K562 (cell line): Measurements from ENCODE around the gene ALDH1A3. TPM values are rescaled to one million over a fixed set of nuclear protein-coding genes. Genes with fewer than 3 reads are reported as not detected.

ENCODE experiments used
- ATAC-seq: fragments of 200-7000 bp; cut with Tn5 transposase; 3 replicates; pipeline ENCODE4 v1.9.1; 2020; ENCODE audit warnings: moderate library complexity
- BruUV-seq: library from RNA; stranded (reverse); fragments of 400-500 nt; replicated peaks from 2 replicates; lab custom pipeline; 2021; lab: Mats Ljungman, UMichigan
- CTCF ChIA-PET: fragments of 300-600 bp; formaldehyde crosslinking; extraction: SDS; loops from one replicate; lab custom pipeline; 2021; ENCODE audit warnings: low intra/inter-chr PET ratio; lab: Yijun Ruan, JAX
- POLR2A ChIA-PET: fragments of 300-600, 350-650 bp; sonication (Branson Sonifier 250); formaldehyde crosslinking; extraction: SDS; loops from one replicate; lab custom pipeline; 2021; ENCODE audit warnings: antibody characterized with exemption, inconsistent platforms; lab: Yijun Ruan, JAX
- DNase-seq, 4 experiments: peaks; one replicate each; pipeline versions ENCODE4 v3.0.0 to v3.0.0-alpha.2; 2011 to 2018; ENCODE audit warnings: low spot score in 3 of 4, mixed read lengths in 3 of 4; ENCODE audit errors: extremely low read depth in 1 of 4
- FAIRE-seq: peaks from 2 replicates; lab custom pipeline; 2011; peaks lifted over from hg19 to GRCh38; lab: Jason Lieb, UNC
- H2AFZ ChIP-seq: 2 replicates; pipeline ENCODE4 v1.6.0; 2011; ENCODE audit warnings: low read depth, low read length, control low read depth, inconsistent platforms
- H3K27ac ChIP-seq: fragments of 200-600 bp; 3 replicates; pipeline ENCODE4 v1.8.0; 2011; ENCODE audit warnings: low read depth, mild to moderate bottlenecking, control low read depth, inconsistent platforms, low read length, moderate library complexity, mixed read lengths; ENCODE audit errors: extremely low read depth
- H3K27me3 ChIP-seq, 2 experiments: fragments of 300-600 bp in 1 of 2; 2 replicates in 1 of 2; 3 replicates in 1 of 2; pipeline versions ENCODE4 v1.6.0 to v1.8.0; 2011; ENCODE audit warnings: inconsistent platforms in 2 of 2, low read length in 2 of 2, mild to moderate bottlenecking in 1 of 2, mixed read lengths in 1 of 2, moderate library complexity in 1 of 2; ENCODE audit not compliant: control insufficient read depth in 2 of 2, insufficient read depth in 2 of 2
- H3K36me3 ChIP-seq: fragments of 300-600 bp; 3 replicates; pipeline ENCODE4 v1.8.0; 2011; ENCODE audit warnings: mild to moderate bottlenecking, low read length, inconsistent platforms; ENCODE audit not compliant: control insufficient read depth, insufficient read depth
- H3K4me1 ChIP-seq, 2 experiments: fragments of 200-600 bp in 1 of 2; replicated peaks in 1 of 2; 2 replicates in 1 of 2; 3 replicates in 1 of 2; pipeline versions ENCODE4 v1.5.1 to v1.8.0; 2011; ENCODE audit warnings: inconsistent platforms in 2 of 2, low read length in 2 of 2, mild to moderate bottlenecking in 1 of 2, mixed read lengths in 1 of 2, moderate library complexity in 1 of 2; ENCODE audit not compliant: control insufficient read depth in 2 of 2, insufficient read depth in 2 of 2
- H3K4me2 ChIP-seq: 2 replicates; pipeline ENCODE4 v1.6.1; 2011; ENCODE audit warnings: low read length, control low read depth, inconsistent platforms, mixed read lengths; ENCODE audit not compliant: insufficient read depth
- H3K4me3 ChIP-seq: fragments of 200-600 bp; sonication (generic), shearing (Covaris generic); 2 replicates; pipeline ENCODE4 v1.5.1; 2016; ENCODE audit warnings: control low read depth, inconsistent platforms
- H3K79me2 ChIP-seq: fragments of 200-600 bp; 3 replicates; pipeline ENCODE4 v1.8.0; 2011; ENCODE audit warnings: low read length, inconsistent platforms; ENCODE audit not compliant: control insufficient read depth, insufficient read depth
- H3K9ac ChIP-seq, 2 experiments: 2 replicates each; pipeline versions ENCODE4 v1.6.0 to v1.6.1; 2011; ENCODE audit warnings: low read depth in 2 of 2, low read length in 2 of 2, control low read depth in 1 of 2, inconsistent platforms in 1 of 2, mild to moderate bottlenecking in 1 of 2, mixed read lengths in 1 of 2; ENCODE audit not compliant: insufficient read depth in 1 of 2
- H3K9me1 ChIP-seq: one replicate; pipeline ENCODE4 v1.6.0; 2011; ENCODE audit warnings: inconsistent platforms, mild to moderate bottlenecking, low read length, moderate library complexity; ENCODE audit not compliant: control insufficient read depth, insufficient read depth
- H3K9me3 ChIP-seq: replicated peaks from 2 replicates; pipeline ENCODE4 v1.5.1; 2011; ENCODE audit warnings: low read depth, low read length, inconsistent platforms; ENCODE audit not compliant: control insufficient read depth, insufficient read depth
- H4K20me1 ChIP-seq: replicated peaks from 2 replicates; pipeline ENCODE4 v1.6.1; 2011; ENCODE audit warnings: low read length, inconsistent platforms, mixed read lengths; ENCODE audit not compliant: control insufficient read depth, insufficient read depth
- BACH1 ChIP-seq: fragments of 200-800 bp; sonication (Bioruptor generic); IDR thresholded peaks from 2 replicates; pipeline ENCODE4 v1.6.1; 2016; ENCODE audit warnings: missing genetic modification characterization, missing compliant biosample characterization
- CAMTA2 ChIP-seq: fragments of 250-450 bp; sonication (Bioruptor Pico); conservative IDR thresholded peaks from 2 replicates; pipeline ENCODE4 v1.5.1; 2022
- CBFA2T3 ChIP-seq: fragments of 450-650 bp; IDR thresholded peaks from 2 replicates; pipeline ENCODE4 v1.6.1; 2017
- CBFB ChIP-seq: sonication (generic); formaldehyde crosslinking; IDR thresholded peaks from 2 replicates; pipeline ENCODE4 v1.4.0; 2020; ENCODE audit warnings: mild to moderate bottlenecking, missing genetic modification reagents
- CHD2 ChIP-seq: IDR thresholded peaks from 2 replicates; pipeline ENCODE4 v1.6.1; 2011; ENCODE audit warnings: low read depth, low read length
- CTCF ChIP-seq, 3 experiments: IDR thresholded peaks in 2 of 3; conservative IDR thresholded peaks in 1 of 3; 2 replicates each; pipeline ENCODE4 v1.5.1; 2011 to 2012; ENCODE audit warnings: low read length in 3 of 3, mild to moderate bottlenecking in 3 of 3, control low read depth in 2 of 3, improper control_type of control experiment in 1 of 3, inconsistent platforms in 1 of 3, low read depth in 1 of 3, mixed read lengths in 1 of 3, moderate library complexity in 1 of 3; ENCODE audit not compliant: insufficient read depth in 2 of 3
- E2F8 ChIP-seq: fragments of 450-650 bp; IDR thresholded peaks from 2 replicates; pipeline ENCODE4 v1.7.1; 2018; ENCODE audit warnings: mild to moderate bottlenecking, low read depth; ENCODE audit not compliant: partially characterized antibody
- HLTF ChIP-seq: fragments of 450-650 bp; IDR thresholded peaks from 2 replicates; pipeline ENCODE4 v1.6.1; 2016
- IFI16 ChIP-seq: fragments of 250-450 bp; sonication (Bioruptor Pico); IDR thresholded peaks from 2 replicates; pipeline ENCODE4 v2.1.2; 2022; ENCODE audit warnings: mild to moderate bottlenecking, inconsistent platforms
- KDM2B ChIP-seq: fragments of 250-450 bp; sonication (Bioruptor Pico); IDR thresholded peaks from 2 replicates; pipeline ENCODE4 v1.8.0; 2021; ENCODE audit warnings: mild to moderate bottlenecking, moderate library complexity
- NFIC ChIP-seq: fragments of 450-650 bp; IDR thresholded peaks from 2 replicates; pipeline ENCODE4 v1.6.1; 2017; ENCODE audit warnings: mild to moderate bottlenecking, inconsistent platforms
- RBM25 ChIP-seq: fragments of 200-400 bp; formaldehyde crosslinking; IDR thresholded peaks from 2 replicates; pipeline ENCODE4 v1.6.1; 2018; ENCODE audit warnings: low read length, low read depth, moderate library complexity; ENCODE audit not compliant: severe bottlenecking
- SMAD3 ChIP-seq: fragments of 450-650 bp; formaldehyde crosslinking; conservative IDR thresholded peaks from 2 replicates; pipeline ENCODE4 v1.4.0; 2020; ENCODE audit warnings: mild to moderate bottlenecking
- SMARCE1 ChIP-seq: fragments of 450-650 bp; IDR thresholded peaks from 2 replicates; pipeline ENCODE4 v1.7.1; 2016; ENCODE audit warnings: mild to moderate bottlenecking
- TEAD1 ChIP-seq, 2 experiments: fragments of 450-650 bp in 1 of 2; sonication (generic) in 1 of 2; formaldehyde crosslinking; IDR thresholded peaks; 2 replicates each; pipeline versions ENCODE4 v1.4.0 to v1.8.0; 2020 to 2022; ENCODE audit warnings: mild to moderate bottlenecking in 2 of 2, missing genetic modification reagents in 1 of 2
- ZBED1 ChIP-seq: IDR thresholded peaks from 2 replicates; pipeline ENCODE4 v1.6.1; 2014
- ZBTB8A ChIP-seq: fragments of 450-650 bp; IDR thresholded peaks from 2 replicates; pipeline ENCODE4 v1.6.1; 2018; ENCODE audit warnings: mild to moderate bottlenecking, moderate library complexity; ENCODE audit not compliant: partially characterized antibody
- ZC3H4 ChIP-seq: sonication (generic); formaldehyde crosslinking; IDR thresholded peaks from 2 replicates; pipeline ENCODE4 v1.9.0; 2021; ENCODE audit warnings: missing genetic modification reagents, borderline replicate concordance
- ZNF282 ChIP-seq: sonication (generic); formaldehyde crosslinking; IDR thresholded peaks from 2 replicates; pipeline ENCODE4 v1.8.1; 2023; ENCODE audit warnings: missing genetic modification reagents
- ZNF316 ChIP-seq: fragments of 450-650 bp; IDR thresholded peaks from 2 replicates; pipeline ENCODE4 v1.6.1; 2016
- WGBS: fragments of 100-300 bp; shearing (Covaris generic); methylation state at CpG from one replicate; pipeline ENCODE4 v1.1.6; 2016; ENCODE audit warnings: low coverage, mixed read lengths; ENCODE audit not compliant: insufficient coverage; ENCODE audit errors: missing lambda C conversion rate; 5-methylcytosine and 5-hydroxymethylcytosine counted together
- in situ Hi-C: fragments of 300-500 bp; cut with MboI; formaldehyde crosslinking; loops from 4 replicates; pipeline ENCODE4 v1.15.0; 2018; ENCODE audit warnings: inconsistent platforms, mixed read lengths
- intact Hi-C: fragments of 100-400 bp; cut with micrococcal nuclease; formaldehyde crosslinking; loops from 2 replicates; pipeline ENCODE4 v1.14.2; 2022
- polyA plus RNA-seq, 8 experiments: library from polyadenylated mRNA; depleted of rRNA in 4 of 8; stranded (reverse) in 5 of 8; unstranded in 3 of 8; fragments of >200 nt; fragmentation: Nextera tagmentation in 2 of 8; fragmentation: Illumina TruSeq in 1 of 8; extraction: Ambion mirVana in 2 of 8; extraction: Trizol in 1 of 8; gene quantifications; 2 replicates each; pipeline versions ENCODE4 v1.2.1 to v1.2.3, GENCODE V29; 2011 to 2014; ENCODE audit warnings: inconsistent platforms in 1 of 8, missing spikeins in 1 of 8
- total RNA-seq, 7 experiments: library from RNA; depleted of rRNA in 6 of 7; stranded (reverse); fragments of >200 nt in 6 of 7; fragmentation: Illumina TruSeq in 2 of 7; extraction: Trizol in 2 of 7; gene quantifications; 2 replicates each; pipeline versions ENCODE4 v1.2.1 to v1.2.3, GENCODE V29; 2011 to 2021; ENCODE audit warnings: low replicate concordance in 1 of 7

Gene ALDH1A3
- total and polyA plus RNA-seq, 9 of the 15 experiments (the other 6 are each of a cell fraction or from before 2014, with no cell fraction given): 0.38 TPM; not detected in 8

GRCh38 chr15:100866386-100867330 lies 13.0 kb upstream of the ALDH1A3 start:
- Histone ChIP-seq H3K4me3 (no peak overlapping the region), H3K4me1 (no peaks in the 10 kb centered on the region; a peak in 1 of 5 replicates), H3K9me1 (no peaks in the 10 kb centered on the region), H4K20me1 (no peaks in the 10 kb centered on the region), H3K27ac (no peak overlapping the region), H3K27me3 (peaks cover 9 to 32% of the 10 kb centered on the region in 2 experiments; a peak in 3 of 5 replicates), H2AFZ (no peak overlapping the region), H3K4me2 (no peak overlapping the region), H3K79me2 (no peaks in the 10 kb centered on the region), H3K9ac (no peak overlapping the region), H3K9me3 (no peaks in the 10 kb centered on the region), H3K36me3 (no peaks in the 10 kb centered on the region)
- DNase-seq (peak; percentile 5 to 26 (median 22)), ATAC-seq (peak; percentile 72), FAIRE-seq (no peak)
- BruUV-seq: no TSS peak
- WGBS: 3% methylated on average over 12 of the region's 12 CpGs
- ChIA-PET CTCF (no interaction called here), POLR2A (interaction anchor here (1.6 kb wide), 1 partner anchor 9 kb away, joined by 5 read pairs; no protein-coding TSS in a partner anchor)
- intact Hi-C loops: no loop called here
- in situ Hi-C loops: no loop called here
- peak; percentile 48; the same call in 1 of the 2 replicates for TF ChIP-seq BACH1 (tag)
- TF ChIP-seq ZNF316: peak; percentile 73
- TF ChIP-seq TEAD1 (CRISPR knock-in tag; IDR thresholded peaks at IDR 0.05): no peak
- no peak for TF ChIP-seq CBFB (CRISPR knock-in tag)
- no peak for TF ChIP-seq KDM2B (CRISPR knock-in tag)
- no peak for TF ChIP-seq CAMTA2 (CRISPR knock-in tag)
- TF ChIP-seq NFIC: no peak
- no peak for TF ChIP-seq E2F8
- TF ChIP-seq CTCF (IDR thresholded peaks at IDR 0.05 in 2 of 3, conservative IDR thresholded peaks at IDR 0.05 in 1 of 3; ENCODE audit: insufficient read depth in 2 of 3, low read depth in 1 of 3, low read length in 3 of 3): peak in 1 of 3 experiments; percentile 8; a peak in 1 of 6 replicates
- no peak for TF ChIP-seq ZBTB8A
- no peak for TF ChIP-seq RBM25
- no peak for TF ChIP-seq HLTF
- no peak for TF ChIP-seq CBFA2T3
- no peak for TF ChIP-seq ZNF282 (CRISPR knock-in tag)
- TF ChIP-seq IFI16 (CRISPR knock-in tag): no peak
- no peak for TF ChIP-seq SMAD3 (CRISPR knock-in tag)
- TF ChIP-seq ZC3H4 (CRISPR knock-in tag): no peak
- no peak for TF ChIP-seq CHD2
- no peak for TF ChIP-seq SMARCE1
- no peak for TF ChIP-seq ZBED1
